ENCODE results near the gene KRT78.
"Not testable (repeated sequence)": the region's sequence is repeated elsewhere in the genome, so short reads cannot be mapped to it uniquely, and the experiment has no call there.

The KRT78 gene

GRCh38 chr12:52890417-52890816, 41.6 kb upstream of the KRT78 start:
- TF ChIP-seq CTCF (IDR thresholded peaks at IDR 0.05; ENCODE audit: low read depth, low read length) = no peak

GRCh38 chr12:52884526-52885293, 35.9 kb upstream of the KRT78 start:
- DNase-seq (ENCODE audit: extremely low read depth, low read depth) = no peak
- peak; percentile 90 for TF ChIP-seq CTCF (IDR thresholded peaks at IDR 0.05; ENCODE audit: low read depth, low read length)

More at GRCh38 chr12:52890417-52890816, 41.6 kb upstream of the KRT78 start:
- no peak for DNase-seq (ENCODE audit: extremely low read depth, low read depth)

GRCh38 chr12:52880499-52880898, 31.7 kb upstream of the KRT78 start:
- not testable (repeated sequence) for DNase-seq (ENCODE audit: extremely low read depth, low read depth)

- peak; percentile 69 for DNase-seq (ENCODE audit: extremely low read depth, low read depth)
- peak; percentile 89 for TF ChIP-seq CTCF (IDR thresholded peaks at IDR 0.05; ENCODE audit: low read depth, low read length)
These were observed 30.9 kb upstream of the KRT78 start for GRCh38 chr12:52879394-52880351.

- no peak for DNase-seq (ENCODE audit: extremely low read depth, low read depth)
These were observed 30.0 kb upstream of the KRT78 start for GRCh38 chr12:52878507-52879393.

GRCh38 chr12:52877242-52877641, 28.4 kb upstream of the KRT78 start:
- TF ChIP-seq CTCF (IDR thresholded peaks at IDR 0.05; ENCODE audit: low read depth, low read length) = no peak
- DNase-seq (ENCODE audit: extremely low read depth, low read depth) = no peak

More at GRCh38 chr12:52878507-52879393, 30.0 kb upstream of the KRT78 start:
- no peak for TF ChIP-seq CTCF (IDR thresholded peaks at IDR 0.05; ENCODE audit: low read depth, low read length)

GRCh38 chr12:52876372-52876771, 27.6 kb upstream of the KRT78 start:
- DNase-seq (ENCODE audit: extremely low read depth, low read depth) = no peak
- TF ChIP-seq CTCF (IDR thresholded peaks at IDR 0.05; ENCODE audit: low read depth, low read length) = no peak

All from AG09319 (cell line).